K562 (cell line): ENCODE results near the gene PIK3CA. TPM values are rescaled to one million over a fixed set of nuclear protein-coding genes. Genes with fewer than 3 reads are reported as not detected.
A peak's percentile ranks its signal among the peaks of the same experiment; 100 is the strongest.

ENCODE experiments used
- GTF2F1 ChIP-seq: IDR thresholded peaks from 2 replicates; pipeline ENCODE4 v1.6.1; 2011; ENCODE audit warnings: low read depth, low read length, improper control_type of control experiment
- KDM1A ChIP-seq, 2 experiments: fragments of 450-650 bp; IDR thresholded peaks; 2 replicates each; pipeline ENCODE4 v1.6.1; 2016; ENCODE audit warnings: mild to moderate bottlenecking in 2 of 2
- MEIS2 ChIP-seq: fragments of 450-650 bp; IDR thresholded peaks from 2 replicates; pipeline ENCODE4 v1.6.1; 2014; ENCODE audit warnings: mild to moderate bottlenecking; ENCODE audit not compliant: partially characterized antibody
- NFE2L1 ChIP-seq: fragments of 450-650 bp; IDR thresholded peaks from 2 replicates; pipeline ENCODE4 v1.6.1; 2016; ENCODE audit warnings: missing genetic modification characterization, low read depth, mild to moderate bottlenecking, missing compliant biosample characterization, moderate library complexity, borderline replicate concordance
- SIN3A ChIP-seq, 2 experiments: fragments of 150-350 bp in 1 of 2; IDR thresholded peaks; 2 replicates each; pipeline ENCODE4 v1.6.1; 2011 to 2016; ENCODE audit warnings: borderline replicate concordance in 2 of 2, low read depth in 2 of 2, low read length in 2 of 2, mild to moderate bottlenecking in 2 of 2, moderate library complexity in 2 of 2; ENCODE audit not compliant: control insufficient read depth in 1 of 2
- SMAD4 ChIP-seq: fragments of 250-450 bp; sonication (Bioruptor Pico); conservative IDR thresholded peaks from 2 replicates; pipeline ENCODE4 v1.8.0; 2021; ENCODE audit warnings: inconsistent platforms, mild to moderate bottlenecking, moderate library complexity
- TCFL5 ChIP-seq: fragments of 250-450 bp; sonication (Bioruptor Pico); conservative IDR thresholded peaks from 2 replicates; pipeline ENCODE4 v1.6.1; 2021; ENCODE audit warnings: mild to moderate bottlenecking, moderate library complexity, matching md5 sums
- ZNF212 ChIP-seq: fragments of 450-650 bp; formaldehyde crosslinking; IDR thresholded peaks from 2 replicates; pipeline ENCODE4 v1.4.0; 2020; ENCODE audit warnings: mild to moderate bottlenecking
- ZNF253 ChIP-seq: fragments of 250-450 bp; sonication (Bioruptor Pico); conservative IDR thresholded peaks from 2 replicates; pipeline ENCODE4 v1.6.1; 2021; ENCODE audit warnings: mild to moderate bottlenecking
- ZNF316 ChIP-seq: fragments of 450-650 bp; IDR thresholded peaks from 2 replicates; pipeline ENCODE4 v1.6.1; 2016
- ZSCAN29 ChIP-seq: fragments of 450-650 bp; IDR thresholded peaks from 2 replicates; pipeline ENCODE4 v1.6.1; 2017
- polyA plus RNA-seq, 8 experiments: library from polyadenylated mRNA; depleted of rRNA in 4 of 8; stranded (reverse) in 5 of 8; unstranded in 3 of 8; fragments of >200 nt; fragmentation: Nextera tagmentation in 2 of 8; fragmentation: Illumina TruSeq in 1 of 8; extraction: Ambion mirVana in 2 of 8; extraction: Trizol in 1 of 8; gene quantifications; 2 replicates each; pipeline versions ENCODE4 v1.2.1 to v1.2.3, GENCODE V29; 2011 to 2014; ENCODE audit warnings: inconsistent platforms in 1 of 8, missing spikeins in 1 of 8
- total RNA-seq, 7 experiments: library from RNA; depleted of rRNA in 6 of 7; stranded (reverse); fragments of >200 nt in 6 of 7; fragmentation: Illumina TruSeq in 2 of 7; extraction: Trizol in 2 of 7; gene quantifications; 2 replicates each; pipeline versions ENCODE4 v1.2.1 to v1.2.3, GENCODE V29; 2011 to 2021; ENCODE audit warnings: low replicate concordance in 1 of 7
- TF ChIP-seq, protein P1 (sequence below): fragments of 450-650 bp; conservative IDR thresholded peaks from 2 replicates; pipeline ENCODE4 v1.6.1; 2016; ENCODE audit warnings: missing genetic modification characterization, low read depth, mild to moderate bottlenecking, control low read depth, missing compliant biosample characterization
- TF ChIP-seq, protein P2 (sequence below): IDR thresholded peaks from 2 replicates; pipeline ENCODE4 v1.6.1; 2012; ENCODE audit warnings: low read depth, low read length, improper control_type of control experiment, borderline replicate concordance
- TF ChIP-seq, protein P3 (sequence below): fragments of 250-450 bp; sonication (Bioruptor Pico); IDR thresholded peaks from 2 replicates; pipeline ENCODE4 v1.5.0; 2020; ENCODE audit warnings: mild to moderate bottlenecking
- TF ChIP-seq, protein P4 (sequence below): fragments of 450-650 bp; IDR thresholded peaks from 2 replicates; pipeline ENCODE4 v1.6.1; 2016; ENCODE audit warnings: low read depth

The PIK3CA gene
- total and polyA plus RNA-seq, 9 of the 15 experiments (the other 6 are each of a cell fraction or from before 2014, with no cell fraction given): 3.8 to 19.4 (median 10.8) TPM

- TF ChIP-seq, protein P1, sequence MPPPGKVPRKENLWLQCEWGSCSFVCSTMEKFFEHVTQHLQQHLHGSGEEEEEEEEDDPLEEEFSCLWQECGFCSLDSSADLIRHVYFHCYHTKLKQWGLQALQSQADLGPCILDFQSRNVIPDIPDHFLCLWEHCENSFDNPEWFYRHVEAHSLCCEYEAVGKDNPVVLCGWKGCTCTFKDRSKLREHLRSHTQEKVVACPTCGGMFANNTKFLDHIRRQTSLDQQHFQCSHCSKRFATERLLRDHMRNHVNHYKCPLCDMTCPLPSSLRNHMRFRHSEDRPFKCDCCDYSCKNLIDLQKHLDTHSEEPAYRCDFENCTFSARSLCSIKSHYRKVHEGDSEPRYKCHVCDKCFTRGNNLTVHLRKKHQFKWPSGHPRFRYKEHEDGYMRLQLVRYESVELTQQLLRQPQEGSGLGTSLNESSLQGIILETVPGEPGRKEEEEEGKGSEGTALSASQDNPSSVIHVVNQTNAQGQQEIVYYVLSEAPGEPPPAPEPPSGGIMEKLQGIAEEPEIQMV (tag): no peak
- TF ChIP-seq GTF2F1: no peak
- TF ChIP-seq SMAD4 (CRISPR knock-in tag): peak; percentile 28; the same call in 1 of the 2 replicates
- TF ChIP-seq, protein P2, sequence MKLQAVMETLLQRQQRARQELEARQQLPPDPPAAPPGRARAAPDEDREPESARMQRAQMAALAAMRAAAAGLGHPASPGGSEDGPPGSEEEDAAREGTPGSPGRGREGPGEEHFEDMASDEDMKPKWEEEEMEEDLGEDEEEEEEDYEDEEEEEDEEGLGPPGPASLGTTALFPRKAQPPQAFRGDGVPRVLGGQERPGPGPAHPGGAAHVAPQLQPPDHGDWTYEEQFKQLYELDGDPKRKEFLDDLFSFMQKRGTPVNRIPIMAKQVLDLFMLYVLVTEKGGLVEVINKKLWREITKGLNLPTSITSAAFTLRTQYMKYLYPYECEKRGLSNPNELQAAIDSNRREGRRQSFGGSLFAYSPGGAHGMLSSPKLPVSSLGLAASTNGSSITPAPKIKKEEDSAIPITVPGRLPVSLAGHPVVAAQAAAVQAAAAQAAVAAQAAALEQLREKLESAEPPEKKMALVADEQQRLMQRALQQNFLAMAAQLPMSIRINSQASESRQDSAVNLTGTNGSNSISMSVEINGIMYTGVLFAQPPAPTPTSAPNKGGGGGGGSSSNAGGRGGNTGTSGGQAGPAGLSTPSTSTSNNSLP: no peak
- TF ChIP-seq ZSCAN29: peak; percentile 92
- no peak for TF ChIP-seq NFE2L1 (tag)
- no peak for TF ChIP-seq ZNF212
- TF ChIP-seq, protein P3, sequence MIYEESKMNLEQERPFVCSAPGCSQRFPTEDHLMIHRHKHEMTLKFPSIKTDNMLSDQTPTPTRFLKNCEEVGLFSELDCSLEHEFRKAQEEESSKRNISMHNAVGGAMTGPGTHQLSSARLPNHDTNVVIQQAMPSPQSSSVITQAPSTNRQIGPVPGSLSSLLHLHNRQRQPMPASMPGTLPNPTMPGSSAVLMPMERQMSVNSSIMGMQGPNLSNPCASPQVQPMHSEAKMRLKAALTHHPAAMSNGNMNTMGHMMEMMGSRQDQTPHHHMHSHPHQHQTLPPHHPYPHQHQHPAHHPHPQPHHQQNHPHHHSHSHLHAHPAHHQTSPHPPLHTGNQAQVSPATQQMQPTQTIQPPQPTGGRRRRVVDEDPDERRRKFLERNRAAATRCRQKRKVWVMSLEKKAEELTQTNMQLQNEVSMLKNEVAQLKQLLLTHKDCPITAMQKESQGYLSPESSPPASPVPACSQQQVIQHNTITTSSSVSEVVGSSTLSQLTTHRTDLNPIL (CRISPR knock-in tag): no peak
- TF ChIP-seq KDM1A (IDR thresholded peaks at IDR 0.05): 0 out of 4 replicates have a peak, but pooled peaks of 1 of the 2 experiments have one; percentile 6
- no peak; the same call in 1 of the 2 replicates for TF ChIP-seq ZNF316
- peak; percentile 68 to 76; a peak in 2 of 4 replicates for TF ChIP-seq SIN3A (IDR thresholded peaks at IDR 0.05; ENCODE audit: borderline replicate concordance in 2 of 2, control insufficient read depth in 1 of 2, low read depth in 2 of 2, low read length in 2 of 2)
- TF ChIP-seq, protein P4, sequence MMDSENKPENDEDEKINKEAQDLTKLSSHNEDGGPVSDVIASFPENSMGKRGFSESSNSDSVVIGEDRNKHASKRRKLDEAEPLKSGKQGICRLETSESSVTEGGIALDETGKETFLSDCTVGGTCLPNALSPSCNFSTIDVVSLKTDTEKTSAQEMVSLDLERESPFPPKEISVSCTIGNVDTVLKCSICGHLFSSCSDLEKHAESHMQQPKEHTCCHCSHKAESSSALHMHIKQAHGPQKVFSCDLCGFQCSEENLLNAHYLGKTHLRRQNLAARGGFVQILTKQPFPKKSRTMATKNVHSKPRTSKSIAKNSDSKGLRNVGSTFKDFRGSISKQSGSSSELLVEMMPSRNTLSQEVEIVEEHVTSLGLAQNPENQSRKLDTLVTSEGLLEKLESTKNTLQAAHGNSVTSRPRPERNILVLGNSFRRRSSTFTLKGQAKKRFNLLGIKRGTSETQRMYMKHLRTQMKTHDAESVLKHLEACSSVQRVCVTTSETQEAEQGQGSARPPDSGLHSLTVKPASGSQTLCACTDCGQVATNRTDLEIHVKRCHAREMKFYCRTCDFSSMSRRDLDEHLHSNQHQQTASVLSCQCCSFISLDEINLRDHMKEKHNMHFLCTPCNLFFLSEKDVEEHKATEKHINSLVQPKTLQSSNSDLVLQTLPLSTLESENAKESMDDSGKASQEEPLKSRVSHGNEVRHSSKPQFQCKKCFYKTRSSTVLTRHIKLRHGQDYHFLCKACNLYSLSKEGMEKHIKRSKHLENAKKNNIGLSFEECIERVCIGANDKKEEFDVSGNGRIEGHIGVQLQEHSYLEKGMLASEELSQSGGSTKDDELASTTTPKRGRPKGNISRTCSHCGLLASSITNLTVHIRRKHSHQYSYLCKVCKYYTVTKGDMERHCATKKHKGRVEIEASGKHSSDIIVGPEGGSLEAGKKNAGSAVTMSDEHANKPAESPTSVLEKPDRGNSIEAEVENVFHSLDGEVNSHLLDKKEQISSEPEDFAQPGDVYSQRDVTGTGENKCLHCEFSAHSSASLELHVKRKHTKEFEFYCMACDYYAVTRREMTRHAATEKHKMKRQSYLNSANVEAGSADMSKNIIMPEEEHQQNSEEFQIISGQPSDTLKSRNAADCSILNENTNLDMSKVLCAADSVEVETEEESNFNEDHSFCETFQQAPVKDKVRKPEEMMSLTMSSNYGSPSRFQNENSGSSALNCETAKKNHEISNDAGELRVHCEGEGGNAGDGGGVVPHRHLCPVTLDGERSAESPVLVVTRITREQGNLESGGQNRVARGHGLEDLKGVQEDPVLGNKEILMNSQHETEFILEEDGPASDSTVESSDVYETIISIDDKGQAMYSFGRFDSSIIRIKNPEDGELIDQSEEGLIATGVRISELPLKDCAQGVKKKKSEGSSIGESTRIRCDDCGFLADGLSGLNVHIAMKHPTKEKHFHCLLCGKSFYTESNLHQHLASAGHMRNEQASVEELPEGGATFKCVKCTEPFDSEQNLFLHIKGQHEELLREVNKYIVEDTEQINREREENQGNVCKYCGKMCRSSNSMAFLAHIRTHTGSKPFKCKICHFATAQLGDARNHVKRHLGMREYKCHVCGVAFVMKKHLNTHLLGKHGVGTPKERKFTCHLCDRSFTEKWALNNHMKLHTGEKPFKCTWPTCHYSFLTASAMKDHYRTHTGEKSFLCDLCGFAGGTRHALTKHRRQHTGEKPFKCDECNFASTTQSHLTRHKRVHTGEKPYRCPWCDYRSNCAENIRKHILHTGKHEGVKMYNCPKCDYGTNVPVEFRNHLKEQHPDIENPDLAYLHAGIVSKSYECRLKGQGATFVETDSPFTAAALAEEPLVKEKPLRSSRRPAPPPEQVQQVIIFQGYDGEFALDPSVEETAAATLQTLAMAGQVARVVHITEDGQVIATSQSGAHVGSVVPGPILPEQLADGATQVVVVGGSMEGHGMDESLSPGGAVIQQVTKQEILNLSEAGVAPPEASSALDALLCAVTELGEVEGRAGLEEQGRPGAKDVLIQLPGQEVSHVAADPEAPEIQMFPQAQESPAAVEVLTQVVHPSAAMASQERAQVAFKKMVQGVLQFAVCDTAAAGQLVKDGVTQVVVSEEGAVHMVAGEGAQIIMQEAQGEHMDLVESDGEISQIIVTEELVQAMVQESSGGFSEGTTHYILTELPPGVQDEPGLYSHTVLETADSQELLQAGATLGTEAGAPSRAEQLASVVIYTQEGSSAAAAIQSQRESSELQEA: no peak
- no peak for TF ChIP-seq ZNF253 (CRISPR knock-in tag)
- no peak for TF ChIP-seq MEIS2
- TF ChIP-seq TCFL5: no peak
These were observed 664 bp upstream of the PIK3CA start (continued) for GRCh38 chr3:179147514-179147872.
